ENCODE data around the gene AHCYL1. TPM values are rescaled to one million over a fixed set of nuclear protein-coding genes. Genes with fewer than 3 reads are reported as not detected.
"Not testable (repeated sequence)": the region's sequence is repeated elsewhere in the genome, so short reads cannot be mapped to it uniquely, and the experiment has no call there.

The AHCYL1 gene
- total RNA-seq, 1 experiment from 2014 or later = 89.0 TPM

- Histone ChIP-seq H2BK15ac (ENCODE audit: low read depth, low read length) (no peak overlapping the region), H2AK5ac (ENCODE audit: insufficient read length, low read length) (no peak overlapping the region), H3K23me2 (ENCODE audit: insufficient read length, low read depth, low read length, poor library complexity, severe bottlenecking) (no peaks in the 10 kb centered on the region), H3K23ac (ENCODE audit: insufficient read length, low read depth, low read length) (no peak overlapping the region), H3T11ph (ENCODE audit: low read length) (no peak overlapping the region), H3K9ac (ENCODE audit: extremely low read depth, insufficient read length, low read length) (no peak overlapping the region), H3K4me2 (ENCODE audit: insufficient read depth, insufficient read length, low read length) (no peak overlapping the region), H4K5ac (ENCODE audit: insufficient read length, low read depth, low read length) (no peak overlapping the region), H2BK120ac (ENCODE audit: low read depth, low read length, poor library complexity, severe bottlenecking) (no peak overlapping the region), H3K27ac (ENCODE audit: insufficient read length, low read depth, low read length) (no peak overlapping the region), H2BK20ac (ENCODE audit: low read depth, low read length, poor library complexity, severe bottlenecking) (no peak overlapping the region), H4K8ac (replicated peaks; ENCODE audit: insufficient read length, low read depth, low read length) (no peak overlapping the region), H4K20me1 (ENCODE audit: control insufficient read depth, insufficient read depth, insufficient read length) (no peaks in the 10 kb centered on the region), H2BK12ac (ENCODE audit: insufficient read length, low read depth, low read length) (no peak overlapping the region), H3K79me1 (ENCODE audit: insufficient read depth, low read depth, low read length, poor library complexity, severe bottlenecking) (no peaks in the 10 kb centered on the region), H3K4ac (ENCODE audit: low read depth, low read length) (no peak overlapping the region), H3K27me3 (ENCODE audit: insufficient read depth, low read length) (no peaks in the 10 kb centered on the region), H3K14ac (ENCODE audit: insufficient read depth, low read length) (no peak overlapping the region), H3K4me1 (ENCODE audit: insufficient read depth, low read length) (no peaks in the 10 kb centered on the region), H4K91ac (ENCODE audit: insufficient read length, low read depth, low read length) (no peak overlapping the region), H3K18ac (ENCODE audit: insufficient read length, low read depth, low read length) (no peak overlapping the region), H3K79me2 (ENCODE audit: insufficient read depth, low read length) (no peaks in the 10 kb centered on the region), H2AFZ (ENCODE audit: low read length) (no peak overlapping the region), H2BK5ac (ENCODE audit: insufficient read length, low read length) (no peak overlapping the region), H3K56ac (ENCODE audit: insufficient read length, low read depth, low read length) (no peak overlapping the region), H3K9me3 (ENCODE audit: control insufficient read depth, low read depth, low read length) (no peaks in the 10 kb centered on the region)
- H3K4me1 Mint-ChIP-seq = no peaks in the 10 kb centered on the region
- peak overlapping the region in 1 of 3 experiments; percentile 14; a peak in 1 of 7 replicates for H3K27ac Mint-ChIP-seq
- DNase-seq = no peak
- peaks cover 26 to 53% (median 38%) of the 10 kb centered on the region in 3 experiments; a peak in 6 of 7 replicates for H3K36me3 Mint-ChIP-seq (ENCODE audit: insufficient read depth in 1 of 3, low read depth in 3 of 3)
- H3K4me3 Mint-ChIP-seq = no peak overlapping the region
- TF ChIP-seq CTCF (conservative IDR thresholded peaks at IDR 0.05) = no peak
- no CpG with 5 or more reads among the region's 4 CpGs for WGBS (ENCODE audit: extremely low coverage, insufficient read length, low lambda C conversion rate)
- H3K9me3 Mint-ChIP-seq = no peaks in the 10 kb centered on the region
- no peaks in the 10 kb centered on the region for H3K27me3 Mint-ChIP-seq (ENCODE audit: low read depth)
Measured at GRCh38 chr1:110024613-110025012, 40.0 kb downstream of the AHCYL1 start.

- not testable (repeated sequence) for H2AK5ac ChIP-seq (ENCODE audit: insufficient read length, low read length); H2BK12ac ChIP-seq (ENCODE audit: insufficient read length, low read depth, low read length); H3K79me2 ChIP-seq (ENCODE audit: insufficient read depth, low read length); DNase-seq; H4K8ac ChIP-seq (replicated peaks; ENCODE audit: insufficient read length, low read depth, low read length); H4K5ac ChIP-seq (ENCODE audit: insufficient read length, low read depth, low read length); H3K36me3 Mint-ChIP-seq (ENCODE audit: insufficient read depth in 1 of 3, low read depth in 3 of 3); H3K18ac ChIP-seq (ENCODE audit: insufficient read length, low read depth, low read length); H3T11ph ChIP-seq (ENCODE audit: low read length); H3K27ac ChIP-seq (ENCODE audit: insufficient read length, low read depth, low read length); H2BK120ac ChIP-seq (ENCODE audit: low read depth, low read length, poor library complexity, severe bottlenecking); H3K9me3 Mint-ChIP-seq; H2AFZ ChIP-seq (ENCODE audit: low read length); H3K4ac ChIP-seq (ENCODE audit: low read depth, low read length); H3K4me1 ChIP-seq (ENCODE audit: insufficient read depth, low read length); H3K27me3 Mint-ChIP-seq (ENCODE audit: low read depth); H4K20me1 ChIP-seq (ENCODE audit: control insufficient read depth, insufficient read depth, insufficient read length); H3K9ac ChIP-seq (ENCODE audit: extremely low read depth, insufficient read length, low read length); H3K4me2 ChIP-seq (ENCODE audit: insufficient read depth, insufficient read length, low read length); H3K23me2 ChIP-seq (ENCODE audit: insufficient read length, low read depth, low read length, poor library complexity, severe bottlenecking); H3K23ac ChIP-seq (ENCODE audit: insufficient read length, low read depth, low read length); H3K79me1 ChIP-seq (ENCODE audit: insufficient read depth, low read depth, low read length, poor library complexity, severe bottlenecking); H3K27me3 ChIP-seq (ENCODE audit: insufficient read depth, low read length); H2BK5ac ChIP-seq (ENCODE audit: insufficient read length, low read length); H2BK15ac ChIP-seq (ENCODE audit: low read depth, low read length); H3K56ac ChIP-seq (ENCODE audit: insufficient read length, low read depth, low read length); H3K9me3 ChIP-seq (ENCODE audit: control insufficient read depth, low read depth, low read length); H4K91ac ChIP-seq (ENCODE audit: insufficient read length, low read depth, low read length); H2BK20ac ChIP-seq (ENCODE audit: low read depth, low read length, poor library complexity, severe bottlenecking)
- peak overlapping the region; percentile 78 to 97 (median 90); a peak in 5 of 7 replicates for H3K27ac Mint-ChIP-seq
- H3K14ac ChIP-seq (ENCODE audit: insufficient read depth, low read length) = peak overlapping the region; percentile 25; the same call in 1 of the 2 replicates
- H3K4me3 Mint-ChIP-seq = peak overlapping the region in 1 of 2 experiments; percentile 43; a peak in 2 of 5 replicates
- peaks cover 21 to 34% of the 10 kb centered on the region in 2 experiments for H3K4me1 Mint-ChIP-seq
- no CpG with 5 or more reads among the region's 4 CpGs for WGBS (ENCODE audit: extremely low coverage, insufficient read length, low lambda C conversion rate)
Measured at GRCh38 chr1:110030687-110031086, 46.1 kb downstream of the AHCYL1 start.

Measured in H9 (cell line).